Choroid plexus epithelial cell (primary cell): ENCODE results near the gene AK9.
A peak's percentile ranks its signal among the peaks of the same experiment; 100 is the strongest.

ENCODE experiments used
- DNase-seq: peaks from one replicate; pipeline ENCODE4 v3.0.0-alpha.2; 2010; ENCODE audit warnings: low read depth
- H3K4me3 ChIP-seq: 2 replicates; pipeline ENCODE4 v1.5.1; 2011; ENCODE audit warnings: low read depth, mild to moderate bottlenecking, control low read depth, low read length, moderate library complexity
- TF ChIP-seq, protein P1 (sequence below): conservative IDR thresholded peaks from 2 replicates; pipeline ENCODE4 v1.5.1; 2011; ENCODE audit warnings: low read depth, mild to moderate bottlenecking, control low read depth, inconsistent platforms, low read length, moderate library complexity

AK9 gene

GRCh38 chr6:109456111-109456583 lies 234.9 kb downstream of the AK9 start:
- peak overlapping the region; percentile 84 for H3K4me3 ChIP-seq
- TF ChIP-seq, protein P1, sequence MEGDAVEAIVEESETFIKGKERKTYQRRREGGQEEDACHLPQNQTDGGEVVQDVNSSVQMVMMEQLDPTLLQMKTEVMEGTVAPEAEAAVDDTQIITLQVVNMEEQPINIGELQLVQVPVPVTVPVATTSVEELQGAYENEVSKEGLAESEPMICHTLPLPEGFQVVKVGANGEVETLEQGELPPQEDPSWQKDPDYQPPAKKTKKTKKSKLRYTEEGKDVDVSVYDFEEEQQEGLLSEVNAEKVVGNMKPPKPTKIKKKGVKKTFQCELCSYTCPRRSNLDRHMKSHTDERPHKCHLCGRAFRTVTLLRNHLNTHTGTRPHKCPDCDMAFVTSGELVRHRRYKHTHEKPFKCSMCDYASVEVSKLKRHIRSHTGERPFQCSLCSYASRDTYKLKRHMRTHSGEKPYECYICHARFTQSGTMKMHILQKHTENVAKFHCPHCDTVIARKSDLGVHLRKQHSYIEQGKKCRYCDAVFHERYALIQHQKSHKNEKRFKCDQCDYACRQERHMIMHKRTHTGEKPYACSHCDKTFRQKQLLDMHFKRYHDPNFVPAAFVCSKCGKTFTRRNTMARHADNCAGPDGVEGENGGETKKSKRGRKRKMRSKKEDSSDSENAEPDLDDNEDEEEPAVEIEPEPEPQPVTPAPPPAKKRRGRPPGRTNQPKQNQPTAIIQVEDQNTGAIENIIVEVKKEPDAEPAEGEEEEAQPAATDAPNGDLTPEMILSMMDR: no peak
- no peak for DNase-seq

DNA sequence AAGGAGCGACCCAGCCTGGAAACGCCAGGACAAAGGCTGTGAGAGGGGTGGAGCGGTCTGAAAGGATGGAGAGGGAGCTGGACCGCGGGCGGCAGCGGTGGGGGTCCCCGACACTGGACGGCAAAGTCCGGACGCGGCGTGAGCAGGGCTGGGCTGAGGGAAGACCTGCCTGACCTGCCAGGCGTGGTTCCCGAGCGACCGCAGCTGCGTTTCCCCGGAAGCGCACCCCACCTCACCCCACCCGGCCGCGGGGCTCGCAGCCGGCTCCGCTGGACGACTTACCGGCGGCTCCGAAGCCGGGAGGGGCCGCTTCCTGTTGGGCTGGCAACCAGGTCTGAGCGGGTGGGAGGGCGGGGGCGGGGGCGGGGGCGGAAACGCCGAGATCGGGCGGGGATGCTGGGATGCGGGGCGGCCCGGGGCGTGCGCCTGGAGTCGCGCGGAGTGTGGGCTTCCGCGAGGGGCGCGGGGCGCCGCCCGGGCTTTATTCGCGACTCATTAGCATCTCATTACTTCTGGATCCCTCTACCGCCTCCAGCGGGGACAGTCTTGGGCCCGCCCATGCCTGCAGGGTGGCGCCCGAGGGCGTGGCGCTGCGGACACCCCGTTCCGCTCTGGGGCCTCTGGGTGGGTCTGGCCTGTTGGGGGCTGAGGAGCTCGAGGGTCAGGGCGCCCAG lies 235.4 kb downstream of the AK9 start, which contains the start of gene MICAL1:
MICAL1 (minus strand) TSS at position 336 of the 674 bp plus-strand sequence. CDS start 1,576 bp downstream, outside the sequence.
- TF ChIP-seq, protein P1: peak; percentile 41
- H3K4me3 ChIP-seq: peak within 1 kb of the TSS; percentile 84
- peak; percentile 40 for DNase-seq

DNA sequence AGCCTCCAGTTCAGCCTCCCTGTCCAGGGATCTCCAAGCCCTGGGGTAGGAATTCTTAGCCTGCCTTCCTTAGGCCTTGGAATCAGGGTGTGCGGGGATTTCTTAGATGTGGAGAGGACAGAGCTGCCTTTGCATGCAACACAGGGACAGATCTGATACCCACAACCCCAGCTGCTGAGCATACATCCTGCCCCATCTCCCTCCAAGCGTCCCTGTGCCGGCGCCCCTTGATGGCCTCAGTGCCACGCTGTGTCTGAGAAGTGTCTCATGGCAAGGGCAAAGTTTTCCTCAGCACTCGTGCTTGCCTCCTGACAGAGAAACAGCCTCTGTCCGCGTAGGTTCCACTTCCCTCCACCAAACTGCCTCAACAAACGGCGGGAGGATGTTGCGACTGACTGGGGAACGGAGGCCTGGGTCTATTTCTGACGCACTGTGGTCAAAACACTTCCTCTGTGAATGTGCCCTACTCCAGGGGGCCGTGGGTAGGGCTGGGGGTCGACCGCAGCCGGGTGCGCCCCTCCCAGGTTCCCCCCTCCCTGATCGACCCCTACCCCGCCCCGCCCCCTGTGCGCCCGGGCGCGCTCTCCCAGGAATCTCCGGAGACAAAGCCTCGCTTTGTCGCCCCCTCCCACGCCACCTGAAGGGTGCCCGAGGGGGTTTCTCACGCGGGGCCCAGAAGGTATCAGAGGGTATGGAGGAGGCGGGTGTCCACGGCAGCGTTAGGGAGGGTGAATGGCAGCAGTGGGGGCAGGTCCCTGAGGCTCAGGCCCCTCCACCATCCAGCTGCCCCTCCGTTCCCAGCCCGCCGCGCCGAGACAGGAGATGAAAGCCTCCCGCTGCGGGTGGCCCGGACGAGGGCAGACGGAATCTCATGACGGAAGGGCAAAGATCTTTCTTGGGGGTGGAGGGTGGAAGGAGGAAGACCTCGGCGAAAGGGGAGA lies 236.2 kb downstream of the AK9 start:
- peak overlapping the region; percentile 84 for H3K4me3 ChIP-seq
- peak; percentile 52 for DNase-seq
- TF ChIP-seq, protein P1: no peak

DNA sequence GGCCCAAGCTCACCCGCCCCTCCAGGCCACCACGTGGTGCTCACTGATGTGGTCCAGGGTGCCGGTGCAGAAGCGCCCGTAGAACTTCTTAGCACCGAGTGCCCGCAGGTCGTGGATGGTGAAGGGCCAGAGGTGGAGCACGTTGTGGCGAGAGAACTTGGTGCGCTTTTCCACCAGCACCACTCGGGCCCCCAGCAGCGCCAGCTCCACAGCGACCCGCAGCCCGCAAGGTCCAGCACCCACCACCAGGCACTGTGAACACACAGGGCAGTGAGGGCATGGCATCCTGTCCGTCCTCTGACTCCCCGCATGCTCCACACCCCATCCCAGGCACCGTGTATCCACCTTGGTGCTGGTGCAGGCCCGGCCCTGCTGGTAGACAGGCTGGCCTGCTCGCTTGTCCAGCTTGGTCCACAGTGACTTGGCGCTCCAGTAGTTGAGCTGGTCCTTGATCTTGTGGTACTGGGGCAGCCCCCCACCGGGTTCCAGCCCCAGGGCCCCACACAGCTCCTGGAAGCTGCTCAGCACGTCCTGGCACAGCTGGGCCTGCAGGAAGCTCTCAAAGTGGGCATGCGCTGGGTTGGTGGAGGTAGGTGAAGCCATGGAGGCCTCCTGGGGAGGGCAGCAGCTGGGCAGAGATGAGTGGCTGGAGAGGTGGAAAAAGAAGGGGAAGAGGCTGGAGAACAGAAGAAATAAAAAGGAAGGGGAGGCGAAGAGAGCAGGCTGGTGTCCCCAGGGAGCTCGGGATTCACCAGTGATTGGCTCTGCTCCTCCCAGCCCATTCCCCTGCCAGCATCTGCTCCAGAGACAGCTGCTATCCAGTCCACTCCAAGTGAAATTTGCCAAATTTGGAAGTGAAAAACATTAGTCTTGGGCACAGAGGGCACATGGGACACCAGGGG lies 237.2 kb downstream of the AK9 start:
- H3K4me3 ChIP-seq: peak overlapping the region; percentile 84
- peak; percentile 24 for DNase-seq
- TF ChIP-seq, protein P1: no peak

DNA sequence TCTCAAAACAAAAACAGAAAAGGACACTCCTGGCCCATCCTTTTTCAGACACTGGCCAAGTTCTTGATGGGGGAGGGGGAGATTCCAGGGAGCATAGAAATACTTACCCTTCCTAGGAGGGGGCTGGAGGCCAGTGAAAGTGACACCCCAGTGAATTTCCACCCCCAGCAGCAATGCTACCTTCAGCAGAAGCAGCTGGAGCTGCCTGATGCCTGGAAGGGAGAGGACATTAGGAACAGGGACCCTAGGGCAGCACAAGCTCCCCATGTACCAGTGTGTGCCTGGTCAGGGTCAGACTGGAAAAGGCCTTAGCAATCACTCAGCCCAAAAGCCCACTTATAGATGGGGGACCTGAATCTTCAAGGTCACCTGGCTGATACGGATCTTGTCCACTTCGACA lies 237.8 kb downstream of the AK9 start:
- TF ChIP-seq, protein P1: no peak
- H3K4me3 ChIP-seq: no peak overlapping the region
- DNase-seq: no peak

DNA sequence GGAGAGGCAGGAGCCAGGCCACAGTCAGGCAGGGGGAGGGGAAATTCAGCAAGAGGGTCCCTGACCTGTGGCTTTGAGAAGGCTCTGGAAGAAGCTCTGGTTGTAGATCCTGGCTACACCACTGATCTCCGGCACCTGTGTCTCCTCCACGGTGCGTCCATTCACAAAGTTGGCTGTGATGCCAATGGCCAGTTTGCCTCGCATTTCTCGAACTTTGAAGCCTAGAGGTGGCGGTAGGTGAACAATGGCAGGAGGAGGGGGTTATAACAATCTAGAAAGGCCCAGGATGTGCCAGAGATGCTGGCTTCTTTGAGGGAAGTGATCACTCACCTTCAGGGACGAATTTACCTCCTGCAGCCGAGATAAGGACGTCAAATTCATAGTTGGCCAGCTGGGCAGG lies 238.8 kb downstream of the AK9 start:
- H3K4me3 ChIP-seq: no peak overlapping the region
- DNase-seq: no peak
- TF ChIP-seq, protein P1: no peak
